NT2/D1 (cell line): ENCODE results near the gene PML.

ENCODE experiments used
- SUZ12 ChIP-seq: IDR thresholded peaks from 2 replicates; pipeline ENCODE4 v1.6.1; 2011; ENCODE audit not compliant: insufficient read length, insufficient read depth; ENCODE audit errors: extremely low read depth
- YY1 ChIP-seq: IDR thresholded peaks from 2 replicates; pipeline ENCODE4 v1.6.1; 2011; ENCODE audit not compliant: insufficient read length, insufficient read depth

- no peak for TF ChIP-seq SUZ12
- no peak for TF ChIP-seq YY1
Observed at GRCh38 chr15:73983773-73984172, 10.7 kb upstream of the PML start.
